Neural cell (in vitro differentiated cells): ENCODE data around the gene GPC5. TPM values are rescaled to one million over a fixed set of nuclear protein-coding genes. Genes with fewer than 3 reads are reported as not detected.

Experiments used
- H2AFZ ChIP-seq: fragments of 200-600, 300-800 bp; sonication (generic), shearing (Covaris generic); 2 replicates; pipeline ENCODE4 v1.6.0; 2014; ENCODE audit warnings: low read depth, mild to moderate bottlenecking, antibody characterized with exemption, low read length, moderate library complexity
- H3F3A ChIP-seq: fragments of 200-600 bp; shearing (Covaris generic); 2 replicates; pipeline ENCODE4 v1.6.1; 2016; ENCODE audit warnings: mild to moderate bottlenecking, moderate library complexity, mixed read lengths, antibody characterized with exemption, low read length; ENCODE audit not compliant: insufficient read depth, poor library complexity, severe bottlenecking
- H3K27ac ChIP-seq: fragments of 200-600, 300-800 bp; sonication (generic), shearing (Covaris generic); 2 replicates; pipeline ENCODE4 v1.5.1; 2014; ENCODE audit warnings: mild to moderate bottlenecking, low read length, moderate library complexity
- H3K27me3 ChIP-seq: fragments of 300-800, 200-600 bp; sonication (generic), shearing (Covaris generic); 2 replicates; pipeline ENCODE4 v1.6.0; 2014; ENCODE audit warnings: mild to moderate bottlenecking, low read depth, low read length, moderate library complexity; ENCODE audit not compliant: insufficient read depth
- H3K36me3 ChIP-seq: fragments of 300-800, 200-600 bp; sonication (generic), shearing (Covaris generic); 2 replicates; pipeline ENCODE4 v1.5.1; 2014; ENCODE audit warnings: mild to moderate bottlenecking, antibody characterized with exemption, low read length, moderate library complexity; ENCODE audit not compliant: insufficient read depth
- H3K4me2 ChIP-seq: fragments of 300-800, 200-600 bp; sonication (generic), shearing (Covaris generic); 2 replicates; pipeline ENCODE4 v1.6.0; 2014; ENCODE audit warnings: mild to moderate bottlenecking, low read length
- H3K4me3 ChIP-seq: fragments of 300-800, 200-600 bp; sonication (generic), shearing (Covaris generic); 2 replicates; pipeline ENCODE4 v1.5.1; 2014; ENCODE audit warnings: mild to moderate bottlenecking, low read length, moderate library complexity
- H3K79me2 ChIP-seq: fragments of 200-600 bp; shearing (Covaris generic); replicated peaks from 2 replicates; pipeline ENCODE4 v1.6.0; 2014; ENCODE audit warnings: mild to moderate bottlenecking, low read length, moderate library complexity; ENCODE audit not compliant: insufficient read depth
- H3K9ac ChIP-seq: fragments of 300-800, 200-600 bp; sonication (generic), shearing (Covaris generic); 2 replicates; pipeline ENCODE4 v1.6.1; 2016; ENCODE audit warnings: mild to moderate bottlenecking, low read length, mixed read lengths
- H3K9me2 ChIP-seq: fragments of 200-600 bp; shearing (Covaris generic); 2 replicates; pipeline ENCODE4 v1.6.1; 2016; ENCODE audit warnings: mild to moderate bottlenecking, low read length, mixed read lengths; ENCODE audit not compliant: insufficient read depth
- H3K9me3 ChIP-seq: fragments of 200-600, 300-800 bp; sonication (generic), shearing (Covaris generic); 2 replicates; pipeline ENCODE4 v1.6.1; 2016; ENCODE audit warnings: mild to moderate bottlenecking, mixed run types, low read length, moderate library complexity, mixed read lengths
- H4K20me1 ChIP-seq: fragments of 200-600 bp; shearing (Covaris generic); 2 replicates; pipeline ENCODE4 v1.6.1; 2016; ENCODE audit warnings: mild to moderate bottlenecking, mixed run types; ENCODE audit not compliant: insufficient read depth
- CTCF ChIP-seq: fragments of 450-650 bp; IDR thresholded peaks from 2 replicates; pipeline ENCODE4 v1.5.1; 2014; ENCODE audit warnings: antibody characterized with exemption, mild to moderate bottlenecking, moderate library complexity; ENCODE audit not compliant: poor library complexity, severe bottlenecking
- EP300 ChIP-seq: fragments of 450-650 bp; conservative IDR thresholded peaks from 2 replicates; pipeline ENCODE4 v1.6.1; 2014; ENCODE audit warnings: antibody characterized with exemption, mild to moderate bottlenecking, moderate library complexity; ENCODE audit not compliant: poor library complexity, severe bottlenecking
- EZH2 ChIP-seq: fragments of 200-600, 300-800 bp; shearing (Covaris generic), sonication (generic); IDR thresholded peaks from 2 replicates; pipeline ENCODE4 v1.6.1; 2014; ENCODE audit warnings: antibody characterized with exemption, low read length, borderline replicate concordance, mild to moderate bottlenecking; ENCODE audit not compliant: insufficient read depth, poor library complexity, severe bottlenecking
- MXI1 ChIP-seq: fragments of 450-650 bp; conservative IDR thresholded peaks from 2 replicates; pipeline ENCODE4 v1.6.1; 2014; ENCODE audit warnings: antibody characterized with exemption, mild to moderate bottlenecking; ENCODE audit not compliant: poor library complexity, severe bottlenecking
- POLR2AphosphoS5 ChIP-seq: IDR thresholded peaks from 2 replicates; pipeline ENCODE4 v1.6.1; 2012
- RAD21 ChIP-seq: fragments of 450-650 bp; conservative IDR thresholded peaks from 2 replicates; pipeline ENCODE4 v1.6.1; 2014; ENCODE audit warnings: antibody characterized with exemption, mild to moderate bottlenecking, moderate library complexity
- REST ChIP-seq: IDR thresholded peaks from 2 replicates; pipeline ENCODE4 v1.6.1; 2012; ENCODE audit warnings: borderline replicate concordance
- SMC3 ChIP-seq: fragments of 450-650 bp; conservative IDR thresholded peaks from 2 replicates; pipeline ENCODE4 v1.6.1; 2014; ENCODE audit warnings: antibody characterized with exemption, mild to moderate bottlenecking, moderate library complexity; ENCODE audit not compliant: poor library complexity
- TAF1 ChIP-seq: IDR thresholded peaks from 2 replicates; pipeline ENCODE4 v1.6.1; 2012; ENCODE audit warnings: low read depth
- polyA plus RNA-seq: library from polyadenylated mRNA; depleted of rRNA; stranded (reverse); fragments of >200 nt; gene quantifications from 2 replicates; pipeline ENCODE4 v1.2.3, GENCODE V29; 2014

The GPC5 gene
- polyA plus RNA-seq, 1 donor from 2014 or later, result 5.0 TPM

GRCh38 chr13:92259046-92259445, 860.6 kb downstream of the GPC5 start:
- no peaks in the 10 kb centered on the region for H3K27me3 ChIP-seq
- H3F3A ChIP-seq, result no peaks in the 10 kb centered on the region
- no peak overlapping the region for H3K9ac ChIP-seq
- no peaks in the 10 kb centered on the region for H3K36me3 ChIP-seq
- H3K4me3 ChIP-seq, result no peak overlapping the region
- no peak overlapping the region for H2AFZ ChIP-seq
- no peaks in the 10 kb centered on the region for H3K9me2 ChIP-seq
- no peak for TF ChIP-seq RAD21
- no peak for TF ChIP-seq CTCF
- no peak for TF ChIP-seq MXI1
- TF ChIP-seq EZH2, result no peak
- no peak for TF ChIP-seq POLR2AphosphoS5
- TF ChIP-seq TAF1, result no peak
- TF ChIP-seq SMC3, result no peak
- no peak for TF ChIP-seq REST
- no peak for TF ChIP-seq EP300
- H3K79me2 ChIP-seq, result no peaks in the 10 kb centered on the region
- no peak overlapping the region for H3K4me2 ChIP-seq
- no peaks in the 10 kb centered on the region for H4K20me1 ChIP-seq
- H3K27ac ChIP-seq, result no peak overlapping the region
- H3K9me3 ChIP-seq, result no peaks in the 10 kb centered on the region

GRCh38 chr13:92259523-92259922, 861.1 kb downstream of the GPC5 start:
- Histone ChIP-seq H2AFZ (no peak overlapping the region), H3K79me2 (no peaks in the 10 kb centered on the region), H4K20me1 (no peaks in the 10 kb centered on the region), H3F3A (no peaks in the 10 kb centered on the region), H3K4me3 (no peak overlapping the region), H3K27ac (no peak overlapping the region), H3K9me3 (no peaks in the 10 kb centered on the region), H3K27me3 (no peaks in the 10 kb centered on the region), H3K4me2 (no peak overlapping the region), H3K9me2 (no peaks in the 10 kb centered on the region), H3K9ac (no peak overlapping the region), H3K36me3 (no peaks in the 10 kb centered on the region)
- no peak for TF ChIP-seq EP300
- TF ChIP-seq REST, result no peak
- no peak for TF ChIP-seq SMC3
